ENCODE results near the gene YIPF7.
A peak's percentile ranks its signal among the peaks of the same experiment; 100 is the strongest.

Gene YIPF7

DNA sequence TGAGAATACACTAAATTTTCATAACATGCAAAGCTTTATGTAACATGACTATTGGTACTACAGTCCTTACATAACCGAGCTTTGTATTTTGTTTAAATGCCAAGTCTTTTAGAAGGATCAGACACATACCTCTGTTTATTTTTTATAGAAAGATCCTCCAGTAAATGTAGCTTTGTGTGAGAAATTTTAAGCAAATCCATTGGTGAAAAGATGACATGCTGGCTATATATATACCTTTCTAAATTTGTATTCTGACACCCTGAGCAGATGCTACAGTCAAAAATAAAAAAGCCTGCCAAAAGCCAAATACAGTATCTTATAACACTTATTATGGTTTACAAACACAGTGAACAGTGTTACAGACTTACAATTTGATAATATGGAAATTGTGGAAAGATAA lies at the start of gene YIPF7:
Gene YIPF7 (minus strand): TSS at position 201 of the 400 bp plus-strand sequence. CDS start 1,525 bp downstream, outside the sequence.
- DNase-seq: no peak

DNA sequence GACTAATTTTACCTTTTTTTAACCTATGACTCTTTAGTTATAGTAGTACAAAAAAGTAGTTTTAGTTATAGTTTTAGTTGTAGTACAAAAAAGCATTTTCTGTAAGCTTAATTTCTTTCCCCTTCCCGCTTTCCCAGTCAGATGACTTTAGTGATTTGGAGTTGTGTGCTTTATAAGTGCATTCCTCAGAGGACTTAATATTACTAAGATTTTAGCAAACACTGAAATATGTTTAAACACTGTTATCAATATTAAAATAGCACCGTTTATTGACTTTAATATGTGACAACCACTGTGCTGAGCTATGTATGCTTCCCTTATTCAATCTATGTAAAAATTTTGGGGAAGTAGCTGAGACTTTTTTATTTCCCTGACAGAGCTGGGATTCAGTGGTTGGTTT lies 49.6 kb upstream of the YIPF7 start:
- DNase-seq: no peak

DNA sequence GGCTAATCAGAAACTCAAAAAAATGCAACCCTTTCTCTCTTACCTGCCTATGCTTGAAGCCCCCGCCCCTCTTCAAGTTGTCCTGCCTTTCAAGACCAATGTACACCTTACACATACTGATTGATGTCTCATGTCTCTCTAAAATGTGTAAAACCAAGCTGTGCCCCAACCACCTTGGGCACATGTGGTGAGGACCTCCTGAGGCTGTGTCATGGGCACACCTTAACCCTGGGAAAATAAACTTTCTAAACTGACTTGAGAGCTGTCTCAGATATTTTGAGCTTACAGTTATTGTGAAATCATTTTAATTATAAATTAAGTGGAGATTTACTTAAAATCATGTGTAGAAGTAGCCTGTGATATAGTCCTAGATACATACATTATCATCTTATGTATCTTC lies 49.0 kb upstream of the YIPF7 start:
- DNase-seq: no peak

GRCh38 chr4:44684648-44685047 lies 33.2 kb upstream of the YIPF7 start:
- DNase-seq: no peak

- peak in 1 of 3 donors; percentile 19 for DNase-seq
These were observed 27.6 kb upstream of the YIPF7 start for GRCh38 chr4:44679060-44679459.

GRCh38 chr4:44678094-44679041 lies 26.9 kb upstream of the YIPF7 start, which contains the start of gene GUF1:
TSS of gene GUF1 (plus strand) at chr4:44678420. CDS start at chr4:44678623, 203 bp downstream.
- DNase-seq: peak; percentile 89 to 92 (median 92)

GRCh38 chr4:44675366-44675765 lies 23.9 kb upstream of the YIPF7 start:
- no peak for DNase-seq

- no peak for DNase-seq
These were observed 23.0 kb upstream of the YIPF7 start for GRCh38 chr4:44674471-44674870.

DNA sequence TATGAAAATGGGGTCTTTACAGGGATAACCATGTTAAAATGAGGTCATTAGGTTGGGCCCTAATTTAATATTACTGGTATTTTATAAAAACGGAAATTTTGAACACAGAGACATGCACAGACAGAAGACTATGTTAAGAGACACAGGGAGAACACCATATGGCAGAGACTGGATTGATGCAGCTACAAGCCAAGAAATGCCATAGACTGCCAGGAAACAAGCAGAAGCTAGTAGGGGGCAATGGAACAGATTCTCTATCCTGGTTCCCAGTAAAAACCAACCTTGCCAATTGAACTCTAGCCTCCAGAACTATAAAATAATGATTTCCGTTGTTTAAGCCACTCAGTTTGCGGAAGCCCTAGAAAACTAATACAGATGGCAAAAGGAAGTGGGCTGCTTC lies 20.2 kb upstream of the YIPF7 start:
- no peak for DNase-seq

DNA sequence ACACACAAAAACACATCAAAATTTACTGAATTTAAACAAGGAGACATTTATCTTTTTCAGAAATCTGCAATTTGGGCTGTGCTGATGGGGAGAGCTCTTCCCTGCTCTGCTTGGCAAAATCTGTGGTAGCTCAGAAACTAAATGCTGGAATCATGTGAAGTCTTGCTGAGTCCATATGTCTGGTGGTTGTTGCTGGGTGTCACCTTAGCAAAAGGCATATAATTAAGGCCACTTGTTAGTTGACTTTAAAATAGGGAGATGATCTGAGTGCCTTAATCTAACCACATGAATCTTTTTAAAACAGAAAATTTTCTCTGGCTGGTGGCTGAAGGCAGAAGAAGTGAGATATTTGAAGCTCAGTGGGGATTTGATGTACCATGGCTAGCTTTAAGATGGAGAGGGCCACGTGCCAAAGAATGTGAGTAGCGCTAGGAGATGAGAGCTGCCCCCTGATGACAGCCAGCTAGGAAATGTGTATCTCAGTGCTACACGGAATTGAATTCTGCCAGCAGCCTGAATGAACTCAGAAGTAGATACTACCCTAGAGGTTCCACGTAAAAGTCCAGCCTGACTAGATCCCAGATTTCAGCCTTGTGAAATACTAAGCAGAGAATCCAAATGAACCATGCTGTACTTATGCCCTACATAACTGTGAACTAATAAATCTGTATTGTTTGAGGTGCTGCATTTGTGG lies 19.2 kb upstream of the YIPF7 start:
- DNase-seq: no peak

DNA sequence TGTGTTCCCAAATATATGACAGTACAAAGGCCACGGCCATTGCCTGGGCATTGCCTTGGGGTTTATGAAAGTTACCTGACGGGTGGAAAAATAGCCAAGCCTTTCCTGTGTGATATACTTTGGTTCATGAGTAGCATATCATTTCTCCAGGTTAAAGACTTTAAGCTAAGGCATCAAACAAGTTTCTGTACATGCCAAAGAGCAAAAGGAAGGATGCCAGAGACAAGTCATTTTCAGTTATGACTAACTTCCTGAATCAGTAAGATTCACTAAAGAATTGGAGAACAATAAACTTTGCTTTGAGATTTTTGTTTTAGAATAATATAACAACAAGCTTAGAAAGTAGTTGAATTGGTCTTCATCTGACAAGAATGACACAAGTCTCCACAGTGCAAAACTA lies 17.1 kb upstream of the YIPF7 start:
- DNase-seq: no peak

DNA sequence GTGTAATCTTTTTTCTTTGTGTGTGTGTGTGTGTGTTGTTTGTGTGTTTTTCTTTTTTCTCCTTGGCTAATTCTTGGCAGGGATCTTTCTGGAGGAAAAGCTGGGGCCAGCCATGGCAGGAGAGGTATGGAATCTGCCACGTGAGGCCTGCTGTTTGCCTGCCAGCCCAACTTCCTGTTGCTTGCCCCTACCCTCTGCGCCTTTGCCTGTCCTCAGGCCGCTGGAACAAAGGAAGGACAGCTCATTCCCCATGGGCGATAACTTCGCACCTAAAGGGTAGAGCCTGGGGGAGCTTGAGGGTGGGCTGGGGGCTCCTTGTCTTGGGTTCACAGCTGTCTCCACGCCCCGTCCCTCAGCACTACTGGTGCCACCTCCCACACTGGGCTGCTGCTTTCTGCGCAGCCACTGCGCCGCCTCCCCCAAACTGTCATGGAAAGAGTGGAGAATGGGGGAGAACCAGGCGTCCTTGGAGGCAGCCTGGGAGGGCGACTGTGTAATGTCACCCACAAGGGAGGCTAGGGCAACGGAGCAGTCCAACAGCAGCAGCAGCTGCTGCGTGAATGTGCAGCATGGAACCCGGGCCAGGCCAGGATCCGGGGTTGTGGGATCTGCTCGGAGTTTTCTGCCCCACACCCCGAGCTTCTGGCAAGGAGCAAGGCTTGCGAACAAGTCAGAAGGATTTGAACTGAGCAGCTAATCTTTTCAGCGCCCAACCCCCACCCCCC lies 12.3 kb upstream of the YIPF7 start:
- DNase-seq: no peak

- peak in 2 of 3 donors; percentile 32 to 35 for DNase-seq
These were observed 11.2 kb upstream of the YIPF7 start for GRCh38 chr4:44662623-44663005.

- peak in 1 of 3 donors; percentile 18 for DNase-seq
These were observed 10.7 kb upstream of the YIPF7 start for GRCh38 chr4:44661940-44662622.

DNA sequence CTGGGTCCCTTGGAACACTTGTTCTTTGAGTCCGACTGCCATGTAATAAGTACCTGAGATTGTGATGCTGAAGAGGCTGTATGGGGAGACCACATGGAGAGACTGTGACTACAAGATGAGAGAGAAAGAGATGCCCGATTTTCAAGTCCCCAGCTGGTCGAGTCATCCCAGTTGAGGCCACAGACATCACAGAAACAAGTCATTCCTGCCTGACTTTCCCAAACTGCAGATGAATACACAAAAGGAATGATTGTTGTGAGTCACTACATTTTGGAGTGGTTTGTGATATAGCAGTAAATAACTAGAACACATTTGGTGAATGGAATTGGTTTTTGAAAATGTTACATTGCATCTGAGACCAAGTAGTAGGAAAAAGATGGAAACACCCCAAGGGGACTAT lies 9.0 kb upstream of the YIPF7 start:
- DNase-seq: no peak

- no peak for DNase-seq
These were observed 577 bp upstream of the YIPF7 start for GRCh38 chr4:44652002-44652401.

GRCh38 chr4:44646151-44646550 lies 5.3 kb downstream of the YIPF7 start:
- DNase-seq: no peak

GRCh38 chr4:44638091-44638490 lies 13.3 kb downstream of the YIPF7 start:
- DNase-seq: no peak

- DNase-seq: no peak
These were observed 18.7 kb downstream of the YIPF7 start for GRCh38 chr4:44632733-44633132.

DNA sequence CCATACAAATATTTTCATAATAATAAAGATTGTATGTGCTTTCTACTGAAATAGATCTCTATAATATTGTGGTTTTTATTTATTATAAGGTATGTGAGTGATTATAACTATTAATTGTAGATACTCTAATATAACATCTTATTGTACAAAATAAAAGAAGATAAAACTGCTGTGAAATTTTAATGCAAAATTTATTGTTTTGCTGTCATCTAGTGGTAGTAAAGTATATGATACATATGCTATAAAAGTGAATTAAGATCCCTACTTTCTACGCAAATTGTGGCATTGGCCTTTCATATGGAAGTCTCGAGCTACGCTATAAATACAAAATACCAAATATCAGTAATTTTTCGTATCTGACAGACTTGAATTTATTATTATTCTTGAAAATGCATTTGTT lies 19.3 kb downstream of the YIPF7 start:
- no peak for DNase-seq

DNA sequence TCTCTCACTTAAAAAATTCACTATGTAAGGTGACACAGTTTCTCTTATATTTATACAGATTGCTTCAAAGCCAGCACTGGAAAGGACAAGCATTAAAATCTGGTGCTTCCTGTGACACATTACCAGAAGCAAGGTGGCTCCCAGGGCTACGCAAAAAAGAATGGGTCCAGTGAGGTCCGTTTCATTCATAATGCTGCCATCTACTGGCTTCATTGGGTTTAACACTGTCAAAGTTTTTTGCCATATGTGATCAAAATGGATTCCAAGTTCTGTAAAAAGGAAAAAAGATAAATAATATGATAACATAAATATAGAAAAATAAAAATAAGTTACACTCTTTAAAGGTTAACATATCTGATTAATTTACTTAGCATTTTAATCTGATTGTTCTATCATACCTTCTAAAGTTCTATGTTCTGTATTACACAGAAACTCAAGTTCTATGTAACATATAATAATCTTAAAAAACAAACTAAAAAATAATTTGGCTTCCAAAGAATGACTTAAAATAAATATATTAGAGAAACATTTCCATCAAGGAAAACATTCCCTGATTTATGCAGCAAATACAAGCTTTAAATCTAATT lies 22.1 kb downstream of the YIPF7 start:
- DNase-seq: peak; percentile 61 to 77 (median 66)

GRCh38 chr4:44623676-44624075 lies 27.7 kb downstream of the YIPF7 start:
- no peak for DNase-seq
